ENCODE results near the gene EYS.

The EYS gene

GRCh38 chr6:65461121-65461520, 245.9 kb downstream of the EYS start:
- no peaks in the 10 kb centered on the region; the same call in 1 of the 2 replicates for H3K4me1 ChIP-seq (ENCODE audit: control insufficient read depth, insufficient read depth, low read length)
- no peak overlapping the region for H3K9ac ChIP-seq (ENCODE audit: low read length)
- no peaks in the 10 kb centered on the region for H3K36me3 ChIP-seq (ENCODE audit: control insufficient read depth, insufficient read depth, low read length)
- H3K4me3 ChIP-seq (ENCODE audit: low read depth, low read length) = no peak overlapping the region
- H3K27me3 ChIP-seq (ENCODE audit: control insufficient read depth, insufficient read depth, low read length) = no peaks in the 10 kb centered on the region
- H3K27ac ChIP-seq (ENCODE audit: low read depth, low read length) = no peak overlapping the region
- H3K9me3 ChIP-seq (ENCODE audit: control insufficient read depth, insufficient read depth, low read depth, low read length) = no peaks in the 10 kb centered on the region

- Histone ChIP-seq H3K9ac (ENCODE audit: low read length) (no peak overlapping the region), H3K36me3 (ENCODE audit: control insufficient read depth, insufficient read depth, low read length) (no peaks in the 10 kb centered on the region; the same call in 1 of the 2 replicates), H3K4me1 (ENCODE audit: control insufficient read depth, insufficient read depth, low read length) (peaks cover 21% of the 10 kb centered on the region), H3K9me3 (ENCODE audit: control insufficient read depth, insufficient read depth, low read depth, low read length) (no peaks in the 10 kb centered on the region), H3K27me3 (ENCODE audit: control insufficient read depth, insufficient read depth, low read length) (no peaks in the 10 kb centered on the region), H3K4me3 (ENCODE audit: low read depth, low read length) (no peak overlapping the region), H3K27ac (ENCODE audit: low read depth, low read length) (no peak overlapping the region)
Measured at GRCh38 chr6:65452333-65452732, 254.7 kb downstream of the EYS start.

- H3K4me3 ChIP-seq (ENCODE audit: low read depth, low read length) = no peak overlapping the region
- H3K4me1 ChIP-seq (ENCODE audit: control insufficient read depth, insufficient read depth, low read length) = peaks cover 21% of the 10 kb centered on the region
- H3K9me3 ChIP-seq (ENCODE audit: control insufficient read depth, insufficient read depth, low read depth, low read length) = no peaks in the 10 kb centered on the region
- H3K27ac ChIP-seq (ENCODE audit: low read depth, low read length) = no peak overlapping the region
- no peaks in the 10 kb centered on the region for H3K27me3 ChIP-seq (ENCODE audit: control insufficient read depth, insufficient read depth, low read length)
- no peaks in the 10 kb centered on the region; the same call in 1 of the 2 replicates for H3K36me3 ChIP-seq (ENCODE audit: control insufficient read depth, insufficient read depth, low read length)
- no peak overlapping the region for H3K9ac ChIP-seq (ENCODE audit: low read length)
Measured at GRCh38 chr6:65450451-65450850, 256.6 kb downstream of the EYS start.

GRCh38 chr6:65449926-65450325, 257.1 kb downstream of the EYS start:
- peaks cover 21% of the 10 kb centered on the region for H3K4me1 ChIP-seq (ENCODE audit: control insufficient read depth, insufficient read depth, low read length)
- H3K9me3 ChIP-seq (ENCODE audit: control insufficient read depth, insufficient read depth, low read depth, low read length) = no peaks in the 10 kb centered on the region
- H3K36me3 ChIP-seq (ENCODE audit: control insufficient read depth, insufficient read depth, low read length) = no peaks in the 10 kb centered on the region; the same call in 1 of the 2 replicates
- H3K27me3 ChIP-seq (ENCODE audit: control insufficient read depth, insufficient read depth, low read length) = no peaks in the 10 kb centered on the region
- no peak overlapping the region for H3K9ac ChIP-seq (ENCODE audit: low read length)
- no peak overlapping the region for H3K4me3 ChIP-seq (ENCODE audit: low read depth, low read length)
- no peak overlapping the region; the same call in 1 of the 2 replicates for H3K27ac ChIP-seq (ENCODE audit: low read depth, low read length)

- H3K27me3 ChIP-seq (ENCODE audit: control insufficient read depth, insufficient read depth, low read length) = no peaks in the 10 kb centered on the region
- H3K9ac ChIP-seq (ENCODE audit: low read length) = no peak overlapping the region
- peaks cover 21% of the 10 kb centered on the region for H3K4me1 ChIP-seq (ENCODE audit: control insufficient read depth, insufficient read depth, low read length)
- no peaks in the 10 kb centered on the region; the same call in 1 of the 2 replicates for H3K36me3 ChIP-seq (ENCODE audit: control insufficient read depth, insufficient read depth, low read length)
- H3K9me3 ChIP-seq (ENCODE audit: control insufficient read depth, insufficient read depth, low read depth, low read length) = no peaks in the 10 kb centered on the region
- no peak overlapping the region for H3K4me3 ChIP-seq (ENCODE audit: low read depth, low read length)
- peak overlapping the region; percentile 57; the same call in 1 of the 2 replicates for H3K27ac ChIP-seq (ENCODE audit: low read depth, low read length)
Measured at GRCh38 chr6:65448866-65449265, 258.2 kb downstream of the EYS start.

- Histone ChIP-seq H3K4me1 (ENCODE audit: control insufficient read depth, insufficient read depth, low read length) (no peaks in the 10 kb centered on the region), H3K27ac (ENCODE audit: low read depth, low read length) (no peak overlapping the region), H3K4me3 (ENCODE audit: low read depth, low read length) (no peak overlapping the region), H3K9me3 (ENCODE audit: control insufficient read depth, insufficient read depth, low read depth, low read length) (no peaks in the 10 kb centered on the region), H3K27me3 (ENCODE audit: control insufficient read depth, insufficient read depth, low read length) (no peaks in the 10 kb centered on the region), H3K36me3 (ENCODE audit: control insufficient read depth, insufficient read depth, low read length) (no peaks in the 10 kb centered on the region), H3K9ac (ENCODE audit: low read length) (no peak overlapping the region)
Measured at GRCh38 chr6:65436281-65436680, 270.7 kb downstream of the EYS start.

- no peak overlapping the region for H3K4me3 ChIP-seq (ENCODE audit: low read depth, low read length)
- no peak overlapping the region for H3K27ac ChIP-seq (ENCODE audit: low read depth, low read length)
- no peaks in the 10 kb centered on the region for H3K9me3 ChIP-seq (ENCODE audit: control insufficient read depth, insufficient read depth, low read depth, low read length)
- no peak overlapping the region for H3K9ac ChIP-seq (ENCODE audit: low read length)
- H3K4me1 ChIP-seq (ENCODE audit: control insufficient read depth, insufficient read depth, low read length) = no peaks in the 10 kb centered on the region
- H3K36me3 ChIP-seq (ENCODE audit: control insufficient read depth, insufficient read depth, low read length) = no peaks in the 10 kb centered on the region
- H3K27me3 ChIP-seq (ENCODE audit: control insufficient read depth, insufficient read depth, low read length) = no peaks in the 10 kb centered on the region
Measured at GRCh38 chr6:65416621-65417020, 290.4 kb downstream of the EYS start.

- no peak overlapping the region for H3K9ac ChIP-seq (ENCODE audit: low read length)
- H3K9me3 ChIP-seq (ENCODE audit: control insufficient read depth, insufficient read depth, low read depth, low read length) = no peaks in the 10 kb centered on the region
- no peaks in the 10 kb centered on the region for H3K36me3 ChIP-seq (ENCODE audit: control insufficient read depth, insufficient read depth, low read length)
- H3K4me3 ChIP-seq (ENCODE audit: low read depth, low read length) = no peak overlapping the region
- H3K27ac ChIP-seq (ENCODE audit: low read depth, low read length) = no peak overlapping the region
- no peaks in the 10 kb centered on the region for H3K4me1 ChIP-seq (ENCODE audit: control insufficient read depth, insufficient read depth, low read length)
- no peaks in the 10 kb centered on the region for H3K27me3 ChIP-seq (ENCODE audit: control insufficient read depth, insufficient read depth, low read length)
Measured at GRCh38 chr6:65410309-65410708, 296.7 kb downstream of the EYS start.

- Histone ChIP-seq H3K9ac (ENCODE audit: low read length) (no peak overlapping the region), H3K4me3 (ENCODE audit: low read depth, low read length) (no peak overlapping the region), H3K27me3 (ENCODE audit: control insufficient read depth, insufficient read depth, low read length) (no peaks in the 10 kb centered on the region), H3K27ac (ENCODE audit: low read depth, low read length) (no peak overlapping the region), H3K4me1 (ENCODE audit: control insufficient read depth, insufficient read depth, low read length) (no peaks in the 10 kb centered on the region), H3K36me3 (ENCODE audit: control insufficient read depth, insufficient read depth, low read length) (no peaks in the 10 kb centered on the region), H3K9me3 (ENCODE audit: control insufficient read depth, insufficient read depth, low read depth, low read length) (no peaks in the 10 kb centered on the region)
Measured at GRCh38 chr6:65402564-65402963, 304.5 kb downstream of the EYS start.

- no peak overlapping the region for H3K4me3 ChIP-seq (ENCODE audit: low read depth, low read length)
- no peaks in the 10 kb centered on the region for H3K27me3 ChIP-seq (ENCODE audit: control insufficient read depth, insufficient read depth, low read length)
- no peaks in the 10 kb centered on the region for H3K9me3 ChIP-seq (ENCODE audit: control insufficient read depth, insufficient read depth, low read depth, low read length)
- H3K27ac ChIP-seq (ENCODE audit: low read depth, low read length) = no peak overlapping the region
- H3K36me3 ChIP-seq (ENCODE audit: control insufficient read depth, insufficient read depth, low read length) = no peaks in the 10 kb centered on the region
- H3K4me1 ChIP-seq (ENCODE audit: control insufficient read depth, insufficient read depth, low read length) = no peaks in the 10 kb centered on the region
- H3K9ac ChIP-seq (ENCODE audit: low read length) = no peak overlapping the region
Measured at GRCh38 chr6:65399355-65400084, 307.5 kb downstream of the EYS start.

- Histone ChIP-seq H3K4me1 (ENCODE audit: control insufficient read depth, insufficient read depth, low read length) (no peaks in the 10 kb centered on the region), H3K36me3 (ENCODE audit: control insufficient read depth, insufficient read depth, low read length) (no peaks in the 10 kb centered on the region), H3K9ac (ENCODE audit: low read length) (no peak overlapping the region), H3K27me3 (ENCODE audit: control insufficient read depth, insufficient read depth, low read length) (no peaks in the 10 kb centered on the region), H3K9me3 (ENCODE audit: control insufficient read depth, insufficient read depth, low read depth, low read length) (no peaks in the 10 kb centered on the region), H3K4me3 (ENCODE audit: low read depth, low read length) (no peak overlapping the region), H3K27ac (ENCODE audit: low read depth, low read length) (no peak overlapping the region)
Measured at GRCh38 chr6:65398851-65399250, 308.2 kb downstream of the EYS start.
